ENCODE measurements around the gene VEPH1.

VEPH1 gene

DNA sequence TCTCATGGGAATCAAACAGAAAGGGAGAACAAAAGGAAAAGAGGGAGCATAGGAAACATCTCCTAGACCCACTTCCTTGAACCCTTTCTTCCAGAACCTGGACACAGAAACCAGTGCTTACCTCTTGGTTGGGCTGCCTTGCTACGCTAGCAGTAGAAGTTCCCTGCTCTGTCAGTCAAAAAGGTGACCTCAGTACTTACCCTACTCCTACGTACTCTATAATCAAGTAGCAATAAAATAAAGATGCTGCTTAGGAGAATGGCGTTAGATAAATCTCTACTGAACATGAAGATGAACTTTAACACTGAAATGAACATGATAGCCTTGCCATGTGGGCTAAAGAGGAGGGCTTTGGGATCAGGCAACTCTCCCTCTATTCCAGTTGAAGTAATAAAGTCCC lies 7.4 kb downstream of the VEPH1 start:
- no peak overlapping the region for H3K4me3 Mint-ChIP-seq
- no peak overlapping the region for H3K27ac Mint-ChIP-seq
- no peaks in the 10 kb centered on the region for H3K9me3 Mint-ChIP-seq
- TF ChIP-seq, protein P1, sequence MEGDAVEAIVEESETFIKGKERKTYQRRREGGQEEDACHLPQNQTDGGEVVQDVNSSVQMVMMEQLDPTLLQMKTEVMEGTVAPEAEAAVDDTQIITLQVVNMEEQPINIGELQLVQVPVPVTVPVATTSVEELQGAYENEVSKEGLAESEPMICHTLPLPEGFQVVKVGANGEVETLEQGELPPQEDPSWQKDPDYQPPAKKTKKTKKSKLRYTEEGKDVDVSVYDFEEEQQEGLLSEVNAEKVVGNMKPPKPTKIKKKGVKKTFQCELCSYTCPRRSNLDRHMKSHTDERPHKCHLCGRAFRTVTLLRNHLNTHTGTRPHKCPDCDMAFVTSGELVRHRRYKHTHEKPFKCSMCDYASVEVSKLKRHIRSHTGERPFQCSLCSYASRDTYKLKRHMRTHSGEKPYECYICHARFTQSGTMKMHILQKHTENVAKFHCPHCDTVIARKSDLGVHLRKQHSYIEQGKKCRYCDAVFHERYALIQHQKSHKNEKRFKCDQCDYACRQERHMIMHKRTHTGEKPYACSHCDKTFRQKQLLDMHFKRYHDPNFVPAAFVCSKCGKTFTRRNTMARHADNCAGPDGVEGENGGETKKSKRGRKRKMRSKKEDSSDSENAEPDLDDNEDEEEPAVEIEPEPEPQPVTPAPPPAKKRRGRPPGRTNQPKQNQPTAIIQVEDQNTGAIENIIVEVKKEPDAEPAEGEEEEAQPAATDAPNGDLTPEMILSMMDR (IDR thresholded peaks at IDR 0.05; ENCODE audit: unreplicated experiment in 3 of 3) = no peak
- peaks cover 14% of the 10 kb centered on the region for H3K27me3 Mint-ChIP-seq (ENCODE audit: low read depth)
- peaks cover 35% of the 10 kb centered on the region for H3K4me1 Mint-ChIP-seq
- H3K36me3 Mint-ChIP-seq (ENCODE audit: low read depth) = no peaks in the 10 kb centered on the region

DNA sequence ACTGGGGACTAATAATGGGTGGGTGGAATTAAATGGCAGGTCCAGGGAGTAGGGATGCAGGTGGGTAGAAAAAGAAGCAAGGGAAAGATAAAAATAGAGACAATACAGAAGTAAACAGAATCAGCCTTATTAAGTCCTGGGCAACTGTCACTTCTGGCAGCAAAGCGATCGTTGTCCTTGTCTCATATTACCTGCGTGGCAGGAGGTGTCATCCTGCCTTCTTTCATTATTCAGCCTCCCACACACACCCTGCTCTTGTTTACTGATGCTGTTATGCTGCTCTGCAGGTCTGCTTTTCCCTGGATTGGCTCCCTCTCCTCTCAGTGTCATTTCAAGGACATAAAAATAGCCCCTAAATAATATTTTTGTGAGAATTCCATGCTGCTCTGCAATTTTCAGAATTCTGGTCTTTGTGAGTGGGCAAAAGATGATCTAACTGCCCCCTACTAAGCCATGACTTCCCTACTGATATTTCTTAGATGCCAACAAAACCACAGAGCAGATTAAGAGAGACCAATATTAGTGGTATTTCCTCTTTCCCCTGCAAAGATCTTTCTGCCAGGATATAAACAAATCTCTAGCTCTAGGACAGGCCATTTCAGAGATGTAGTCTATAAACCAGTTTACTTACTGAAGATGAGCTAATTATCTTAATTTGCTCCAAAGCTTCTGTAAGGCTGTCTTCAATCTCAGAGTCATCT lies 8.5 kb downstream of the VEPH1 start:
- H3K4me1 Mint-ChIP-seq = peaks cover 28% of the 10 kb centered on the region
- TF ChIP-seq, protein P1 (IDR thresholded peaks at IDR 0.05; ENCODE audit: unreplicated experiment in 3 of 3) = no peak

DNA sequence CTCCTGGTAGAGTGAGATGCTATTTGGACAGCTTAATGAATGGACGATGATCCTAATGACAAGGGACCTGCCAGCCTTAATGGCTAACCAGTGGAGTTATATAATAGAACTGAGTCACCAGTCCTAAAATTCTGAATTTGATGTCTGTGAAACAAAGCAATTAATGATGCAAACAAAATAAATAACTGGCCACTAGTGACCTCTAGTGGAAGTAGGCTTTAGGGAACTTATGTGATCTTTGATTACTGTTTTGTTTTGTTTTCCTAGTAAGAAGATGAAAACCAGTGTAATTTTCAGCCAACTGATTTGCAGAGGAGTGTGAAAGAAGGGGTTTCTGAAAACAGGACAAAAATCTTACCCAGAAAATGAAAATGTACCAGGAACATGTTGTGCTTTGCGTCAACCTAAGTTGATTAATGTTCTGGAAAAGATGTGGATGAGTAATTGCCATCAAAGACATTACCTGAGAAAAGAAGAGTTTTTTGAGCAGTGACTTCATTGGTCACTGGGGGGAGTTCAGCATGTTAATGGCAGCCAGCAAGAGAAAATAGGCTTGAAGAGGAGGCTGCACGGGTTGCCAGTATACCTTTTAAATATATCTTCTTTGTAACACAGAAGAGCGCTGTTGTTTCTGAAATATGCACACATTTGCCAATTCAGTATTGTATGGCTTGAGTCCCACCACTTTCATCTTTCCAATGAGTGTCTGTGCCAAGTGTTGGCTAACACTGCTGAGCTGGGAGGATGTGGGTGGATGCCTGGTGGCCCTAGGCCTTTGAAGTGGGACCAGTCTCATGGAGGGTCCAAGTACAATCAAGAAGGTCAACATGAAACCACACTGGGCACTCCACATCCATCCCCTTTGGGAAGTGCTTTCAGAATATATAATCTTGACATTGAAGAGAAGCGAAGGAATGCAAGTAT lies 9.3 kb downstream of the VEPH1 start:
- no peaks in the 10 kb centered on the region for H3K9me3 Mint-ChIP-seq
- peaks cover 21% of the 10 kb centered on the region for H3K4me1 Mint-ChIP-seq
- peaks cover 6% of the 10 kb centered on the region for H3K27me3 Mint-ChIP-seq (ENCODE audit: low read depth)
- TF ChIP-seq, protein P1 (IDR thresholded peaks at IDR 0.05; ENCODE audit: unreplicated experiment in 3 of 3) = peak; percentile 60 to 70 (median 68)
- H3K4me3 Mint-ChIP-seq = no peak overlapping the region
- H3K36me3 Mint-ChIP-seq (ENCODE audit: low read depth) = no peaks in the 10 kb centered on the region
- peak overlapping the region; percentile 32 to 76 (median 66) for H3K27ac Mint-ChIP-seq

More for the DNA sequence above, 8.5 kb downstream of the VEPH1 start:
- Mint-ChIP-seq H3K9me3 (no peaks in the 10 kb centered on the region), H3K27ac (peak overlapping the region in 1 of 3 experiments; percentile 66), H3K27me3 (ENCODE audit: low read depth) (peaks cover 7% of the 10 kb centered on the region), H3K36me3 (ENCODE audit: low read depth) (no peaks in the 10 kb centered on the region), H3K4me3 (no peak overlapping the region)

DNA sequence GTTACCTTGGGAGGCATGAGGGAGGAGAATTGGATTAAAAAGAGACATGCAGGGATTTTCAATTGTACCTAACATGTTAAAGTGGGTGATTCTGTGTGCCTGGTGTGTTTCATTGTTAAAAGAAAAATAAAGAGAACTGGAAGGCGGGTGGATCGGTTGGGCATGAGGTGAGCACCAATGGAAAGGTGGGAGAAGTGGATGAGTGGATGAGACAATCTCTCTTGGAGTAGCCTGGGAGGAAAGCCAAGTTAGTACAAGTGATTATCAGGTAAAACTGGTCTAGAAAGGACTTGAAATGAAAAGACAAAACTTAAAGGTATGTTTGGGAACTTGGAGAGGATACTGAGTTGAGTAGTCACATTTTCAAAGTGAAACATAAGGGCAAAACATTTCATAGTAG lies 12.1 kb downstream of the VEPH1 start:
- peaks cover 17% of the 10 kb centered on the region for H3K4me1 Mint-ChIP-seq
- H3K27me3 Mint-ChIP-seq (ENCODE audit: low read depth) = peaks cover 4% of the 10 kb centered on the region
- H3K27ac Mint-ChIP-seq = no peak overlapping the region
- H3K36me3 Mint-ChIP-seq (ENCODE audit: low read depth) = no peaks in the 10 kb centered on the region
- TF ChIP-seq, protein P1 (IDR thresholded peaks at IDR 0.05; ENCODE audit: unreplicated experiment in 3 of 3) = no peak
- no peaks in the 10 kb centered on the region for H3K9me3 Mint-ChIP-seq
- H3K4me3 Mint-ChIP-seq = no peak overlapping the region

DNA sequence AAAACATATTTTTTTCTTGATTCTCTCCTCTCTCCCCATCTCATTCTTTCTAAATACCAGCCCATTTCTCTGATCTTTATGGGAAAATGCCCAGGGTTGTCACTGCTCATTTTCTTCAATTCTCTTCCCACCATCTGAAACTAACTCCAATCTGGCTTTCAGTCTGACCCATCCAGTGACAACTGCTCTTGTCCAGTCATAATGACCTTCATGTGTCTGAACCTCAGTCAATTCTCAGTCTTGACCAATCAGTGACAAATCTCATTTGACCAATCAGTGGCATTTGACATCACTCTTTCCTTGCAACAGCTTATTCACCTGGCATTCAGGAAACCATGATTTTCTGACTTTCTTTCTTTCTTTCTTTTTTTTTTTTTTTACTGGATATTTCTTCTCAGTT lies 15.1 kb downstream of the VEPH1 start:
- Mint-ChIP-seq H3K36me3 (ENCODE audit: low read depth) (no peaks in the 10 kb centered on the region), H3K27me3 (ENCODE audit: low read depth) (peaks cover 4% of the 10 kb centered on the region), H3K27ac (no peak overlapping the region), H3K4me1 (no peaks in the 10 kb centered on the region), H3K4me3 (no peak overlapping the region), H3K9me3 (no peaks in the 10 kb centered on the region)
- TF ChIP-seq, protein P1 (IDR thresholded peaks at IDR 0.05; ENCODE audit: unreplicated experiment in 3 of 3) = no peak

All from nephron (organoid).